HepG2 (cell line): ENCODE data around the gene RASL12. TPM values are rescaled to one million over a fixed set of nuclear protein-coding genes. Genes with fewer than 3 reads are reported as not detected.

Experiments used
- CC2D1A ChIP-seq: sonication (generic); formaldehyde crosslinking; IDR thresholded peaks from 2 replicates; pipeline ENCODE4 v1.8.1; 2023; ENCODE audit warnings: mild to moderate bottlenecking, missing genetic modification reagents
- GRHL1 ChIP-seq: sonication (generic); formaldehyde crosslinking; conservative IDR thresholded peaks from 2 replicates; pipeline ENCODE4 v1.8.0; 2022; ENCODE audit warnings: missing genetic modification reagents
- JDP2 ChIP-seq: sonication (generic); formaldehyde crosslinking; IDR thresholded peaks from 2 replicates; pipeline ENCODE4 v1.8.1; 2022; ENCODE audit warnings: missing genetic modification reagents, borderline replicate concordance
- SOX5 ChIP-seq: IDR thresholded peaks from 2 replicates; pipeline ENCODE4 v1.6.1; 2016; ENCODE audit warnings: borderline replicate concordance
- TSC22D2 ChIP-seq: sonication (generic); formaldehyde crosslinking; IDR thresholded peaks from 2 replicates; pipeline ENCODE4 v1.5.1; 2020; ENCODE audit warnings: missing genetic modification reagents, mild to moderate bottlenecking, borderline replicate concordance
- U2AF1 ChIP-seq: fragments of 200-400 bp; formaldehyde crosslinking; optimal IDR thresholded peaks from 2 replicates; pipeline ENCODE3; 2017; ENCODE audit warnings: mild to moderate bottlenecking, low read depth, low read length
- ZNF343 ChIP-seq: sonication (generic); formaldehyde crosslinking; IDR thresholded peaks from 2 replicates; pipeline ENCODE4 v1.4.0; 2020; ENCODE audit warnings: mild to moderate bottlenecking, missing genetic modification reagents
- ZNF407 ChIP-seq: sonication (generic); formaldehyde crosslinking; IDR thresholded peaks from one replicate; pipeline ENCODE4 v1.5.1; 2020; ENCODE audit warnings: mild to moderate bottlenecking, missing genetic modification reagents; ENCODE audit errors: not compliant biosample characterization
- ZNF574 ChIP-seq: sonication (generic); formaldehyde crosslinking; IDR thresholded peaks from 2 replicates; pipeline ENCODE4 v1.4.0; 2020; ENCODE audit warnings: missing genetic modification reagents
- ZNF841 ChIP-seq: sonication (generic); formaldehyde crosslinking; IDR thresholded peaks from 2 replicates; pipeline ENCODE4 v1.8.1; 2023; ENCODE audit warnings: missing genetic modification reagents, borderline replicate concordance
- ZSCAN31 ChIP-seq: sonication (generic); formaldehyde crosslinking; IDR thresholded peaks from 2 replicates; pipeline ENCODE4 v1.5.0; 2020; ENCODE audit warnings: low read depth, mild to moderate bottlenecking, missing genetic modification reagents
- polyA plus RNA-seq, 8 experiments: library from polyadenylated mRNA; depleted of rRNA in 3 of 8; stranded (reverse) in 7 of 8; unstranded in 1 of 8; fragments of >200 nt; fragmentation: Illumina TruSeq in 4 of 8; extraction: Trizol in 4 of 8; gene quantifications; 2 replicates each; pipeline versions ENCODE4 v1.2.1 to v1.2.3, GENCODE V29; 2011 to 2016; ENCODE audit warnings: low read depth in 4 of 8, missing spikeins in 1 of 8, mixed read lengths in 1 of 8; ENCODE audit not compliant: insufficient read depth in 1 of 8
- total RNA-seq, 5 experiments: library from RNA; depleted of rRNA; stranded (reverse); fragments of >200 nt; fragmentation: Illumina TruSeq; extraction: Trizol; gene quantifications; 2 replicates each; pipeline ENCODE4 v1.2.3, GENCODE V29; 2016; ENCODE audit warnings: low read depth in 1 of 5
- TF ChIP-seq, protein P1 (sequence below): sonication (generic); formaldehyde crosslinking; IDR thresholded peaks from 2 replicates; pipeline ENCODE4 v1.5.0; 2020; ENCODE audit warnings: missing genetic modification reagents, mild to moderate bottlenecking, borderline replicate concordance
- TF ChIP-seq, protein P2 (sequence below): sonication (generic); formaldehyde crosslinking; conservative IDR thresholded peaks from 2 replicates; pipeline ENCODE4 v1.4.0; 2020; ENCODE audit warnings: missing genetic modification reagents

RASL12 gene
- total and polyA plus RNA-seq, 2 of the 13 experiments (the other 11 are each of a cell fraction or from before 2014, with no cell fraction given) = 0.16 to 0.55 TPM

- TF ChIP-seq ZNF407 (CRISPR knock-in tag) (no peak), ZNF343 (CRISPR knock-in tag) (0 out of 2 replicates have a peak, but pooled peaks have one; percentile 54), ZNF841 (no peak), ZSCAN31 (CRISPR knock-in tag) (no peak), GRHL1 (no peak), TSC22D2 (CRISPR knock-in tag) (no peak), SOX5 (CRISPR knock-in tag) (peak; percentile 77; the same call in 1 of the 2 replicates), JDP2 (CRISPR knock-in tag) (no peak), U2AF1 (no peak), ZNF574 (peak; percentile 54; the same call in 1 of the 2 replicates), CC2D1A (CRISPR knock-in tag) (no peak)
- TF ChIP-seq, protein P1, sequence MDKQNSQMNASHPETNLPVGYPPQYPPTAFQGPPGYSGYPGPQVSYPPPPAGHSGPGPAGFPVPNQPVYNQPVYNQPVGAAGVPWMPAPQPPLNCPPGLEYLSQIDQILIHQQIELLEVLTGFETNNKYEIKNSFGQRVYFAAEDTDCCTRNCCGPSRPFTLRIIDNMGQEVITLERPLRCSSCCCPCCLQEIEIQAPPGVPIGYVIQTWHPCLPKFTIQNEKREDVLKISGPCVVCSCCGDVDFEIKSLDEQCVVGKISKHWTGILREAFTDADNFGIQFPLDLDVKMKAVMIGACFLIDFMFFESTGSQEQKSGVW (CRISPR knock-in tag) = no peak
- TF ChIP-seq, protein P2, sequence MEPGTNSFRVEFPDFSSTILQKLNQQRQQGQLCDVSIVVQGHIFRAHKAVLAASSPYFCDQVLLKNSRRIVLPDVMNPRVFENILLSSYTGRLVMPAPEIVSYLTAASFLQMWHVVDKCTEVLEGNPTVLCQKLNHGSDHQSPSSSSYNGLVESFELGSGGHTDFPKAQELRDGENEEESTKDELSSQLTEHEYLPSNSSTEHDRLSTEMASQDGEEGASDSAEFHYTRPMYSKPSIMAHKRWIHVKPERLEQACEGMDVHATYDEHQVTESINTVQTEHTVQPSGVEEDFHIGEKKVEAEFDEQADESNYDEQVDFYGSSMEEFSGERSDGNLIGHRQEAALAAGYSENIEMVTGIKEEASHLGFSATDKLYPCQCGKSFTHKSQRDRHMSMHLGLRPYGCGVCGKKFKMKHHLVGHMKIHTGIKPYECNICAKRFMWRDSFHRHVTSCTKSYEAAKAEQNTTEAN = no peak
Measured at GRCh38 chr15:65056868-65057548, 10.8 kb downstream of the RASL12 start (continued).
